Liver (tissue), 9 donors: ENCODE measurements around the gene ARID5A. TPM values are rescaled to one million over a fixed set of nuclear protein-coding genes. Genes with fewer than 3 reads are reported as not detected.

ENCODE experiments used
- DNase-seq: peaks from one replicate; pipeline ENCODE4 v3.0.0-alpha.2; 2017; ENCODE audit warnings: low spot score
- H3K27ac ChIP-seq, 2 donors: one replicate each; pipeline ENCODE4 v1.7.0; 2013; ENCODE audit warnings: inconsistent platforms in 2 of 2, low read length in 2 of 2, control low read depth in 1 of 2, low read depth in 1 of 2, mild to moderate bottlenecking in 1 of 2
- H3K27me3 ChIP-seq, 4 donors: one replicate each; pipeline versions ENCODE4 v1.6.1 to v1.7.0; 2013; ENCODE audit warnings: low read length in 3 of 4, inconsistent platforms in 1 of 4, mild to moderate bottlenecking in 1 of 4, moderate library complexity in 1 of 4; ENCODE audit not compliant: control insufficient read depth in 4 of 4, insufficient read depth in 4 of 4
- H3K36me3 ChIP-seq, 4 donors: one replicate each; pipeline versions ENCODE4 v1.6.1 to v1.7.0; 2013; ENCODE audit warnings: low read length in 3 of 4, mild to moderate bottlenecking in 3 of 4, low read depth in 1 of 4, moderate library complexity in 1 of 4; ENCODE audit not compliant: control insufficient read depth in 4 of 4, insufficient read depth in 3 of 4
- H3K4me1 ChIP-seq, 4 donors: one replicate each; pipeline versions ENCODE4 v1.6.1 to v1.7.0; 2013; ENCODE audit warnings: low read length in 3 of 4, mild to moderate bottlenecking in 3 of 4, moderate library complexity in 1 of 4; ENCODE audit not compliant: control insufficient read depth in 4 of 4, insufficient read depth in 4 of 4
- H3K4me3 ChIP-seq, 3 donors: one replicate each; pipeline versions ENCODE4 v1.6.1 to v1.7.0; 2013; ENCODE audit warnings: low read length in 3 of 3, control low read depth in 1 of 3, low read depth in 1 of 3, mild to moderate bottlenecking in 1 of 3
- H3K9ac ChIP-seq, 2 donors: one replicate each; pipeline ENCODE4 v1.7.0; 2013; ENCODE audit warnings: low read length in 2 of 2, mild to moderate bottlenecking in 2 of 2, moderate library complexity in 2 of 2, control low read depth in 1 of 2, low read depth in 1 of 2
- H3K9me3 ChIP-seq, 4 donors: one replicate each; pipeline versions ENCODE4 v1.6.1 to v1.7.0; 2013; ENCODE audit warnings: low read length in 3 of 4; ENCODE audit not compliant: control insufficient read depth in 4 of 4
- ATF3 ChIP-seq: IDR thresholded peaks from 2 replicates; pipeline ENCODE4 v1.6.1; 2016; ENCODE audit warnings: antibody characterized with exemption
- CTCF ChIP-seq: fragments of 150-350 bp; IDR thresholded peaks from 2 replicates; pipeline ENCODE4 v1.5.1; 2017; ENCODE audit warnings: improper control_type of control experiment, low read depth, low read length; ENCODE audit not compliant: missing input control
- EGR1 ChIP-seq, 2 donors: IDR thresholded peaks; 2 replicates each; pipeline ENCODE4 v1.6.1; 2016 to 2018; ENCODE audit warnings: antibody characterized with exemption in 2 of 2, low read depth in 2 of 2
- FOXA1 ChIP-seq: IDR thresholded peaks from 2 replicates; pipeline ENCODE4 v1.6.1; 2016; ENCODE audit warnings: antibody characterized with exemption
- FOXA2 ChIP-seq: IDR thresholded peaks from 2 replicates; pipeline ENCODE4 v1.6.1; 2016; ENCODE audit warnings: antibody characterized with exemption
- HNF4A ChIP-seq, 2 donors: conservative IDR thresholded peaks; 2 replicates each; pipeline ENCODE4 v1.6.1; 2016; ENCODE audit warnings: antibody characterized with exemption in 2 of 2, mild to moderate bottlenecking in 2 of 2
- HNF4G ChIP-seq: IDR thresholded peaks from 2 replicates; pipeline ENCODE4 v1.6.1; 2016; ENCODE audit warnings: antibody characterized with exemption
- JUND ChIP-seq, 2 donors: IDR thresholded peaks; 2 replicates each; pipeline ENCODE4 v1.6.1; 2016; ENCODE audit warnings: antibody characterized with exemption in 2 of 2
- MAX ChIP-seq: IDR thresholded peaks from 2 replicates; pipeline ENCODE4 v1.6.1; 2016; ENCODE audit warnings: antibody characterized with exemption
- NR2F2 ChIP-seq: IDR thresholded peaks from 2 replicates; pipeline ENCODE4 v1.6.1; 2016; ENCODE audit warnings: antibody characterized with exemption
- RAD21 ChIP-seq, 2 donors: IDR thresholded peaks; 2 replicates each; pipeline ENCODE4 v1.6.1; 2016; ENCODE audit warnings: antibody characterized with exemption in 2 of 2, mild to moderate bottlenecking in 2 of 2
- REST ChIP-seq: IDR thresholded peaks from 2 replicates; pipeline ENCODE4 v1.6.1; 2016; ENCODE audit warnings: antibody characterized with exemption, mild to moderate bottlenecking
- RXRA ChIP-seq, 2 donors: IDR thresholded peaks; 2 replicates each; pipeline ENCODE4 v1.6.1; 2017 to 2018; ENCODE audit warnings: antibody characterized with exemption in 2 of 2, mild to moderate bottlenecking in 1 of 2
- SP1 ChIP-seq: IDR thresholded peaks from 2 replicates; pipeline ENCODE4 v1.6.1; 2018; ENCODE audit warnings: antibody characterized with exemption, mild to moderate bottlenecking
- TAF1 ChIP-seq: conservative IDR thresholded peaks from 2 replicates; pipeline ENCODE4 v1.6.1; 2016; ENCODE audit warnings: antibody characterized with exemption, mild to moderate bottlenecking
- YY1 ChIP-seq: IDR thresholded peaks from 2 replicates; pipeline ENCODE4 v1.6.1; 2016; ENCODE audit warnings: antibody characterized with exemption, mild to moderate bottlenecking
- ZBTB33 ChIP-seq: IDR thresholded peaks from 2 replicates; pipeline ENCODE4 v1.6.1; 2016; ENCODE audit warnings: antibody characterized with exemption
- WGBS: extraction: QIAGEN DNeasy Blood & Tissue Kit; methylation state at CpG from one replicate; pipeline ENCODE4 v1.1.7; 2013; 5-methylcytosine and 5-hydroxymethylcytosine counted together
- polyA plus RNA-seq, 2 donors: library from polyadenylated mRNA; stranded (reverse) in 1 of 2; unstranded in 1 of 2; fragments of 200-250 nt in 1 of 2; fragments of >200 nt in 1 of 2; fragmentation: Nextera tagmentation in 1 of 2; extraction: Ambion mirVana in 1 of 2; gene quantifications; one replicate each; pipeline versions ENCODE4 v1.2.1 to v1.2.3, GENCODE V29; 2013 to 2015
- total RNA-seq, 2 donors: library from RNA; depleted of rRNA; stranded (reverse); fragments of >200 nt; gene quantifications; one replicate each; pipeline ENCODE4 v1.2.3, GENCODE V29; 2014
- donor health status: healthy.
- donor health status: healthy.
- donor health status: healthy.
- donor health status: healthy.
- donor health status: healthy.

The ARID5A gene
- total and polyA plus RNA-seq, 4 donors, result 7.4 to 17.8 (median 11.0) TPM

- TF ChIP-seq CTCF (no peak), ATF3 (no peak), ZBTB33 (no peak), REST (no peak), RAD21 (IDR thresholded peaks at IDR 0.05) (no peak), HNF4A (conservative IDR thresholded peaks at IDR 0.05) (no peak), YY1 (no peak)
- WGBS, result 96% methylated on average over 4 of the region's 4 CpGs
- no peak overlapping the region for H3K4me3 ChIP-seq
Measured at GRCh38 chr2:96584017-96584416, 47.5 kb downstream of the ARID5A start.

GRCh38 chr2:96587843-96588242 is 51.3 kb downstream of the ARID5A start:
- no peak overlapping the region for H3K4me3 ChIP-seq
- no peaks in the 10 kb centered on the region for H3K9me3 ChIP-seq
- WGBS, result 100% methylated on average over 1 of the region's 1 CpG
- peaks cover under 1 to 6% (median 4%) of the 10 kb centered on the region in 4 donors for H3K36me3 ChIP-seq
- no peak overlapping the region for H3K27ac ChIP-seq
- H3K9ac ChIP-seq, result no peak overlapping the region
- DNase-seq, result no peak
- H3K27me3 ChIP-seq, result no peaks in the 10 kb centered on the region
- H3K4me1 ChIP-seq, result no peaks in the 10 kb centered on the region
- TF ChIP-seq JUND (IDR thresholded peaks at IDR 0.05) (no peak), FOXA1 (no peak), ZBTB33 (no peak), HNF4A (conservative IDR thresholded peaks at IDR 0.05) (no peak), HNF4G (no peak), FOXA2 (no peak), NR2F2 (no peak), EGR1 (IDR thresholded peaks at IDR 0.05; ENCODE audit: low read depth in 2 of 2) (no peak), SP1 (no peak), MAX (no peak), RAD21 (IDR thresholded peaks at IDR 0.05) (no peak), TAF1 (no peak), YY1 (no peak), RXRA (IDR thresholded peaks at IDR 0.05) (no peak), ATF3 (no peak), REST (no peak)

More at GRCh38 chr2:96584017-96584416, 47.5 kb downstream of the ARID5A start:
- no peak for DNase-seq
- Histone ChIP-seq H3K36me3 (peaks cover 0 to 4% (median 1%) of the 10 kb centered on the region in 4 donors), H3K27ac (no peak overlapping the region), H3K27me3 (no peaks in the 10 kb centered on the region), H3K9me3 (no peaks in the 10 kb centered on the region), H3K4me1 (no peaks in the 10 kb centered on the region), H3K9ac (no peak overlapping the region)
